Central memory CD4-positive, alpha-beta T cell (primary cell): ENCODE measurements around the gene IQCH.
"Not testable (repeated sequence)": the region's sequence is repeated elsewhere in the genome, so short reads cannot be mapped to it uniquely, and the experiment has no call there.

Experiments used
- DNase-seq: peaks from one replicate; pipeline ENCODE4 v3.0.0; 2022

Gene IQCH

GRCh38 chr15:67400890-67401289, 146.3 kb downstream of the IQCH start:
- DNase-seq = no peak

GRCh38 chr15:67401336-67401735, 146.8 kb downstream of the IQCH start:
- no peak for DNase-seq

- no peak for DNase-seq
Observed at GRCh38 chr15:67403428-67404154, 149.0 kb downstream of the IQCH start.

- no peak for DNase-seq
Observed at GRCh38 chr15:67405208-67406191, 150.9 kb downstream of the IQCH start.

GRCh38 chr15:67406257-67406861, 151.8 kb downstream of the IQCH start:
- DNase-seq = no peak

GRCh38 chr15:67407786-67408185, 153.2 kb downstream of the IQCH start:
- DNase-seq = no peak

- no peak for DNase-seq
Observed at GRCh38 chr15:67409175-67409574, 154.6 kb downstream of the IQCH start.

GRCh38 chr15:67411486-67411885, 156.9 kb downstream of the IQCH start:
- DNase-seq = no peak

GRCh38 chr15:67413770-67414390, 159.3 kb downstream of the IQCH start:
- DNase-seq = no peak

GRCh38 chr15:67415181-67415580, 160.6 kb downstream of the IQCH start:
- DNase-seq = no peak

- DNase-seq = no peak
Observed at GRCh38 chr15:67416891-67417290, 162.3 kb downstream of the IQCH start.

GRCh38 chr15:67419705-67420104, 165.1 kb downstream of the IQCH start:
- no peak for DNase-seq

GRCh38 chr15:67420137-67420536, 165.6 kb downstream of the IQCH start:
- DNase-seq = no peak

- DNase-seq = no peak
Observed at GRCh38 chr15:67421105-67421504, 166.5 kb downstream of the IQCH start.

GRCh38 chr15:67422296-67422695, 167.7 kb downstream of the IQCH start:
- no peak for DNase-seq

GRCh38 chr15:67433495-67434099, 179.0 kb downstream of the IQCH start:
- DNase-seq = no peak

- DNase-seq = not testable (repeated sequence)
Observed at GRCh38 chr15:67436351-67437250, 182.0 kb downstream of the IQCH start.

GRCh38 chr15:67444100-67444499, 189.5 kb downstream of the IQCH start:
- no peak for DNase-seq

- DNase-seq = no peak
Observed at GRCh38 chr15:67446449-67446848, 191.9 kb downstream of the IQCH start.

- DNase-seq = not testable (repeated sequence)
Observed at GRCh38 chr15:67448372-67448771, 193.8 kb downstream of the IQCH start.

- DNase-seq = not testable (repeated sequence)
Observed at GRCh38 chr15:67453703-67454102, 199.1 kb downstream of the IQCH start.
